RPMI8226 (cell line): Measurements from ENCODE around the gene MKKS.

Experiments
- DNase-seq: peaks from one replicate; pipeline ENCODE4 v3.0.0-alpha.2; 2015

MKKS gene

DNA sequence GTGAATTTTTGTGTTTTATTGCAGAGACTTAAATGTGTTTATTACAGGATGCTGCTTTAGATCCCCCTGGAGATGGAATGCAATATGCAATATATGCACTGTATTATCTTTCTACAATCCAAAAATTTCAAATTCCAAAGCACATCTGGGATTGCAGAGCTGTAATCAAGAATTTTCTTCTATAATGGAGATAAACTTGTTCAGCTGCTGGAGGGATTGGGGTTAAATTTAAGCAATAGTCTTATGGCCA lies 66.4 kb downstream of the MKKS start:
- DNase-seq = no peak

DNA sequence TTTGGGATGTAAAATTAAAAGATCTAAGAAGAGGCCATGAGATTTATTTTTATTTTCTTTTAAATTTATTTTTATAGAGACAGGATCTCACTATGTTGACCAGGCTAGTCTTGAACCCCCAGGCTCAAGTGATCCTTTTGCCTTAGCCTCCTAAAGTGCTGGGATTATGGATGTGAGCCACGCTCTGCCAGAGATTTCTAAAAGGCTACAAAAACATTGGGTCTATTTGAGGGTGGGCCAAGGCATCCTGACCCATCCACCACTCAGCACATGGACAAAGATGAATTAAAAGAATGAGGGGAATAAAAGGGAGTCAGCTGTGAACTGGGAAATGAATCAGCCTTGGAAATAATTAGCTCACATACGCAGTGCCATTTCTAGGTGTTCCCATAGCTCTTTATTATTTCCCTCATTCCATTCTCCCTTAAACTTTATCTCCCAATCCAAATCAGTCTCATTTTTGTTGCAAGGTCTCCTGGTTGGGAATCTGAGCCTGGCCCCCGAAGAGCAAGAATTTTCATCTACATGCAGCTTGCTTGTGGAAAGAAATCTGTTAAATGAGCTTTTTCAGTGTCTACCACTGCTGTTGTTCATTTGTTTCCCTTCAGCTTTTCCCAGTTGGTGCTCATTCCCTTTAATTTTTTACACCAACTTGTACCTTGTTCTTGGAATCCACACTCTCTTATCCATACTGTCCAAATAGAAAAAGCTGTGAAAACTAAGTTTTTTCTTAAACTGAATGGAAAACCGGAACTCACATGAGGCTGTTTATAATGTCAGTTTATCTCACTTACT lies 66.9 kb downstream of the MKKS start:
- no peak for DNase-seq

GRCh38 chr20:10362674-10363073 lies 71.3 kb downstream of the MKKS start:
- no peak for DNase-seq

GRCh38 chr20:10360878-10361277 lies 73.1 kb downstream of the MKKS start:
- no peak for DNase-seq

GRCh38 chr20:10359621-10360040 lies 74.4 kb downstream of the MKKS start:
- no peak for DNase-seq

DNA sequence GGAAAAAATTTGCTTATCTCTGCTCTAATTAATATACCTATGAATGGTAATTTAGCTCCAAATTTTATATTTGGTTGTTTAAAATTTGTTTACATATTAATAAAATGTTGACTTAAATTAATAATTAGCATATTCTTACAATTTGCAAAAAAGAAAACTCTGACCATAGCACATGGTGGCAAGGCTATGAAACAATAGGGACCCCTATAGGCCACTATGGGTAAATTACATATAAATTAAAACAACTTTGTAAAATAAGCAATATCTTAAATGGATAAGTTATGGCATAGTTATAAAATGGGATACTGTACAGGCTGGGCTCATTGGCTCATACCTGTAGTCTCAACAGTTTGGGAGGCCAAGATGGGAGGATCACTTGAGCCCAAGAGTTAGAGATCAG lies 76.0 kb downstream of the MKKS start:
- DNase-seq = no peak

- no peak for DNase-seq
These were observed 76.8 kb downstream of the MKKS start for GRCh38 chr20:10357061-10357708.

GRCh38 chr20:10356628-10357027 lies 77.4 kb downstream of the MKKS start:
- no peak for DNase-seq

DNA sequence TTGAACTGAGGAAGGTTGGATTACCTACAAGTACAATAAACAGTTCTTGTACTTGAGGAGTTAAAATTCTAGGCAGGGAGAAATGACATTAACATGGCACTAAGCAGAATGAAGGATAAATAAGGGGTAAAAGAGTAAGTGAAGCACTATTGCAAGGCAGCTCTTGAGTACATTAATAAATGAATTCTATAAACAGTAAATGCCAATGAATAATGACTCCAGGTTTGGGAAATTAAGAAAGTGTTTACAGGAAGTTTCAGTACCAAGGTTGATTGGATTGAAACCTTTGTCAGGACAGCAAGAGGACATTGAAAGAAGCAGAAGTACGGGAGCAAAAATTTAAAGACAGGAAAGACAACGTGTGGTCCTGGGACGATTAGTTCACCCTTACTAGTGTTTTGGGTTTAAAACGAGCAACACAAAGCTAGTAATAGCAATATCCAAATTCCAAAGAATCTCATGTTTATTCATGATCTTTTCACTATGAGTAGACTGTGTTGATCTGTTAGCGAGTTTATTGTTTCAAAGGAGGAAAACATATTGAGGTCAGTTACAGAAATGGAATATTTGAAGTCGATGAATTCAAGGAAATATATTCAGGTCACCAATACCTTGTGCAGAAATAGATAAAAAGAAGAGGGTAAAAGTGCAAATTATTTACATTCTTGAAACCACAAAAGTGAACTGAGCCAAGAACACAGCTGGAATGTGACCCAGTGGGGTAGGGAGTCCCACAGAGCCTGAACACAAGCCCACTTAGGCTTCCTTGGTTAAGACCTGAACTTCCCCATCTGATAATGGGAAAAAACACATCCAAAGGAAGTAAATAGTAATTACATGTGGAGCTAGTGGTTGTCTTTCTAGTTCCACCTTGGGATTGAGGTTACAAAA lies 80.8 kb downstream of the MKKS start:
- no peak for DNase-seq
